ENCODE results near the gene PRR3.
"Not testable (repeated sequence)": the region's sequence is repeated elsewhere in the genome, so short reads cannot be mapped to it uniquely, and the experiment has no call there.

DNA sequence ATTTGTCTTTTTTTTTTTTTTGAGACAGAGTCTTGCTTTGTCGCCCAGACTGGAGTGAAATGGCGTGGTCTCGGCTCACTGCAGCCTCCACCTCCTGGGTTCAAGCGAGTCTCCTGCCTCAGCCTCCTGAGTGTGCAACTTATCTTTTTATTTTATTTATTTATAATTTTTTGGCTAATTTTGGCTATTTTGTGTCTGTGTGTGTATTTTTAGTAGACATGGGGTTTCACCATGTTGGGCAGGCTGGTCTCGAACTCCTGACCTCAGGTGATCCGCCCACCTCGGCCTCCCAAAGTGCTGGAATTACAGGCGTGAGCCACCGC is 40.4 kb upstream of the PRR3 start:
- not testable (repeated sequence) for TF ChIP-seq TAF1 (IDR thresholded peaks at IDR 0.05; ENCODE audit: low read depth); EZH2 (IDR thresholded peaks at IDR 0.05; ENCODE audit: borderline replicate concordance, insufficient read depth, low read length, poor library complexity, severe bottlenecking); POLR2AphosphoS5 (IDR thresholded peaks at IDR 0.05); RAD21 (conservative IDR thresholded peaks at IDR 0.05); EP300 (conservative IDR thresholded peaks at IDR 0.05; ENCODE audit: poor library complexity, severe bottlenecking)
- TF ChIP-seq, protein P1, sequence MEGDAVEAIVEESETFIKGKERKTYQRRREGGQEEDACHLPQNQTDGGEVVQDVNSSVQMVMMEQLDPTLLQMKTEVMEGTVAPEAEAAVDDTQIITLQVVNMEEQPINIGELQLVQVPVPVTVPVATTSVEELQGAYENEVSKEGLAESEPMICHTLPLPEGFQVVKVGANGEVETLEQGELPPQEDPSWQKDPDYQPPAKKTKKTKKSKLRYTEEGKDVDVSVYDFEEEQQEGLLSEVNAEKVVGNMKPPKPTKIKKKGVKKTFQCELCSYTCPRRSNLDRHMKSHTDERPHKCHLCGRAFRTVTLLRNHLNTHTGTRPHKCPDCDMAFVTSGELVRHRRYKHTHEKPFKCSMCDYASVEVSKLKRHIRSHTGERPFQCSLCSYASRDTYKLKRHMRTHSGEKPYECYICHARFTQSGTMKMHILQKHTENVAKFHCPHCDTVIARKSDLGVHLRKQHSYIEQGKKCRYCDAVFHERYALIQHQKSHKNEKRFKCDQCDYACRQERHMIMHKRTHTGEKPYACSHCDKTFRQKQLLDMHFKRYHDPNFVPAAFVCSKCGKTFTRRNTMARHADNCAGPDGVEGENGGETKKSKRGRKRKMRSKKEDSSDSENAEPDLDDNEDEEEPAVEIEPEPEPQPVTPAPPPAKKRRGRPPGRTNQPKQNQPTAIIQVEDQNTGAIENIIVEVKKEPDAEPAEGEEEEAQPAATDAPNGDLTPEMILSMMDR (IDR thresholded peaks at IDR 0.05; ENCODE audit: poor library complexity, severe bottlenecking) = not testable (repeated sequence)
